HFFc6 (cell line): ENCODE results near the gene ODAD3. TPM values are rescaled to one million over a fixed set of nuclear protein-coding genes. Genes with fewer than 3 reads are reported as not detected.
A peak's percentile ranks its signal among the peaks of the same experiment; 100 is the strongest.
"Not testable (repeated sequence)": the region's sequence is repeated elsewhere in the genome, so short reads cannot be mapped to it uniquely, and the experiment has no call there.

Experiments used
- DNase-seq: peaks from one replicate; pipeline ENCODE4 v3.0.0-alpha.2; 2018
- H3K27ac Mint-ChIP-seq: 2 replicates; pipeline ENCODE4 v1.8.0; 2020; ENCODE audit warnings: mild to moderate bottlenecking, mixed read lengths
- H3K27me3 Mint-ChIP-seq: 2 replicates; pipeline ENCODE4 v1.8.0; 2021; ENCODE audit warnings: mild to moderate bottlenecking, moderate library complexity, mixed read lengths; ENCODE audit not compliant: insufficient read depth
- H3K36me3 Mint-ChIP-seq: 2 replicates; pipeline ENCODE4 v1.8.0; 2021; ENCODE audit warnings: low read depth, mixed read lengths
- H3K4me1 Mint-ChIP-seq: 2 replicates; pipeline ENCODE4 v1.8.0; 2020; ENCODE audit warnings: low read depth, mixed read lengths
- H3K4me3 Mint-ChIP-seq: 2 replicates; pipeline ENCODE4 v1.8.0; 2020; ENCODE audit warnings: mild to moderate bottlenecking, moderate library complexity, mixed read lengths
- H3K9me3 Mint-ChIP-seq: 2 replicates; pipeline ENCODE4 v1.8.0; 2020; ENCODE audit warnings: mild to moderate bottlenecking, mixed read lengths
- CTCF ChIP-seq: fragments of 200-600 bp; sonication (generic); IDR thresholded peaks from 2 replicates; pipeline ENCODE4 v1.5.0; 2021; ENCODE audit warnings: antibody characterized with exemption, mild to moderate bottlenecking
- total RNA-seq, 6 experiments: library from RNA; stranded (reverse); fragmentation: NEBNext Ultra II Directional; extraction: Animal tissue kit (Norgen Biotek cat#: 25700); gene quantifications; 2 replicates in 1 of 6; 3 replicates in 5 of 6; pipeline ENCODE4 v1.2.3, GENCODE V29; 2021

The ODAD3 gene
- total RNA-seq, 6 experiments from 2014 or later, result 0.16 to 1.1 (median 0.60) TPM; not detected in 1

GRCh38 chr19:11457115-11457514 is 22.2 kb upstream of the ODAD3 start:
- Mint-ChIP-seq H3K36me3 (no peaks in the 10 kb centered on the region), H3K27me3 (no peaks in the 10 kb centered on the region; the same call in 1 of the 2 replicates), H3K4me3 (no peak overlapping the region), H3K9me3 (no peaks in the 10 kb centered on the region), H3K27ac (no peak overlapping the region), H3K4me1 (no peaks in the 10 kb centered on the region; the same call in 1 of the 2 replicates)
- TF ChIP-seq CTCF, result no peak
- no peak for DNase-seq

GRCh38 chr19:11456659-11457058 is 21.7 kb upstream of the ODAD3 start:
- no peak for DNase-seq
- Mint-ChIP-seq H3K36me3 (no peaks in the 10 kb centered on the region), H3K4me1 (no peaks in the 10 kb centered on the region; the same call in 1 of the 2 replicates), H3K4me3 (no peak overlapping the region), H3K9me3 (no peaks in the 10 kb centered on the region), H3K27ac (no peak overlapping the region), H3K27me3 (no peaks in the 10 kb centered on the region; the same call in 1 of the 2 replicates)
- TF ChIP-seq CTCF, result no peak

GRCh38 chr19:11455233-11455554 is 20.3 kb upstream of the ODAD3 start:
- H3K27ac Mint-ChIP-seq, H3K4me3 Mint-ChIP-seq, H3K4me1 Mint-ChIP-seq, H3K9me3 Mint-ChIP-seq, H3K36me3 Mint-ChIP-seq, DNase-seq, H3K27me3 Mint-ChIP-seq: not testable (repeated sequence)

- Mint-ChIP-seq H3K9me3 (no peaks in the 10 kb centered on the region), H3K27me3 (no peaks in the 10 kb centered on the region; the same call in 1 of the 2 replicates), H3K4me3 (no peak overlapping the region), H3K36me3 (no peaks in the 10 kb centered on the region), H3K27ac (no peak overlapping the region), H3K4me1 (no peaks in the 10 kb centered on the region; the same call in 1 of the 2 replicates)
- no peak for DNase-seq
- peak; percentile 67 for TF ChIP-seq CTCF
These were observed 18.8 kb upstream of the ODAD3 start for GRCh38 chr19:11453468-11454341.

GRCh38 chr19:11452620-11453310 is 17.8 kb upstream of the ODAD3 start:
- H3K36me3 Mint-ChIP-seq, result no peaks in the 10 kb centered on the region
- DNase-seq, result no peak
- no peaks in the 10 kb centered on the region; the same call in 1 of the 2 replicates for H3K27me3 Mint-ChIP-seq
- H3K4me1 Mint-ChIP-seq, result no peaks in the 10 kb centered on the region; the same call in 1 of the 2 replicates
- H3K9me3 Mint-ChIP-seq, result no peaks in the 10 kb centered on the region
- H3K27ac Mint-ChIP-seq, result no peak overlapping the region
- peak; percentile 31; the same call in 1 of the 2 replicates for TF ChIP-seq CTCF
- no peak overlapping the region for H3K4me3 Mint-ChIP-seq
